ENCODE data around the gene DBN1. TPM values are rescaled to one million over a fixed set of nuclear protein-coding genes. Genes with fewer than 3 reads are reported as not detected.
"Not testable (repeated sequence)": the region's sequence is repeated elsewhere in the genome, so short reads cannot be mapped to it uniquely, and the experiment has no call there.

Gene DBN1
- total and polyA plus RNA-seq, 9 of the 15 experiments (the other 6 are each of a cell fraction or from before 2014, with no cell fraction given) = 0.25 to 87.2 (median 27.9) TPM

DNA sequence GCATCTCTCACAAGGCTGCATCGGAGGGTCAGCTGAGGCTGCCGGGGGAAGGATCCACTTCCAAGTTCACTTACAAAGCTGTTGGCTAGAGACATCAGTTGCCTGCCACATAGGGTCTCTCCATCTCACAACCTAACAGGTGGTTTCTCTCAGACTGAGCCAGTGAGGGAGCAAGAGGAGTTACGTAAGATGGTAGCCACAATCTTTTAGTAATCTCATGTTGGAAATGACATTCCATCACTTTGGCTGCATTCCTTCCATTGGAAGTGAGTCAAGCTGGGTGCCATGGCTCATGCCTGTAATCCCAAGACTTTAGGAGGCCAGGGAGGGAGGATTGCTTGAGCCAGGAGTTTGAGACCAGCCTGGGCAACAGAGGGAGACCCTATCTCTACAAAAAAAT, 54.4 kb downstream of the DBN1 start (continued):
- TF ChIP-seq FOXA1 (IDR thresholded peaks at IDR 0.05; ENCODE audit: borderline replicate concordance) = no peak

GRCh38 chr5:177417081-177417480, 56.4 kb downstream of the DBN1 start:
- H3K9me1 ChIP-seq (ENCODE audit: control insufficient read depth, insufficient read depth, low read length); H3K9ac ChIP-seq (ENCODE audit: insufficient read depth in 1 of 2, low read depth in 2 of 2, low read length in 2 of 2); H3K36me3 ChIP-seq (ENCODE audit: control insufficient read depth, insufficient read depth, low read length); H3K79me2 ChIP-seq (ENCODE audit: control insufficient read depth, insufficient read depth, low read length); intact Hi-C loops (cut with micrococcal nuclease); H4K20me1 ChIP-seq (replicated peaks; ENCODE audit: control insufficient read depth, insufficient read depth, low read length); CTCF ChIA-PET (ENCODE audit: low intra/inter-chr PET ratio); DNase-seq (ENCODE audit: extremely low read depth in 1 of 4, low spot score in 3 of 4); H3K27ac ChIP-seq (ENCODE audit: extremely low read depth, low read depth, low read length); H3K4me1 ChIP-seq (replicated peaks in 1 of 2; ENCODE audit: control insufficient read depth in 2 of 2, insufficient read depth in 2 of 2, low read length in 2 of 2); H3K4me2 ChIP-seq (ENCODE audit: insufficient read depth, low read length); FAIRE-seq; H2AFZ ChIP-seq (ENCODE audit: low read depth, low read length); H3K9me3 ChIP-seq (replicated peaks; ENCODE audit: control insufficient read depth, insufficient read depth, low read depth, low read length); BruUV-seq (replicated peaks); in situ Hi-C loops (cut with MboI); ATAC-seq; H3K4me3 ChIP-seq; H3K27me3 ChIP-seq (ENCODE audit: control insufficient read depth in 2 of 2, insufficient read depth in 2 of 2, low read length in 2 of 2): not testable (repeated sequence)
- POLR2A ChIA-PET = interaction anchor here (0.7 to 5.0 kb wide), 4 partner anchors 8 to 80 kb away, joined by 3 to 32 read pairs (median 7); partner anchors contain the start of genes GRK6 and PDLIM7
- TF ChIP-seq SPI1 (IDR thresholded peaks at IDR 0.05; ENCODE audit: borderline replicate concordance, low read depth, low read length) = 0 out of 2 replicates have a peak, but pooled peaks have one; percentile 39
- WGBS (ENCODE audit: insufficient coverage, low coverage, missing lambda C conversion rate) = 47% methylated on average over 5 of the region's 6 CpGs

GRCh38 chr5:177414481-177414880, 59.0 kb downstream of the DBN1 start:
- DNase-seq (ENCODE audit: extremely low read depth in 1 of 4, low spot score in 3 of 4) (no peak), ATAC-seq (no peak), FAIRE-seq (no peak)
- WGBS (ENCODE audit: insufficient coverage, low coverage, missing lambda C conversion rate) = 11% methylated on average over 3 of the region's 3 CpGs
- Histone ChIP-seq H3K36me3 (ENCODE audit: control insufficient read depth, insufficient read depth, low read length) (no peaks in the 10 kb centered on the region), H3K9me1 (ENCODE audit: control insufficient read depth, insufficient read depth, low read length) (no peaks in the 10 kb centered on the region), H3K4me2 (ENCODE audit: insufficient read depth, low read length) (no peak overlapping the region), H2AFZ (ENCODE audit: low read depth, low read length) (peak overlapping the region; percentile 62; the same call in 1 of the 2 replicates), H3K9me3 (replicated peaks; ENCODE audit: control insufficient read depth, insufficient read depth, low read depth, low read length) (no peaks in the 10 kb centered on the region), H3K27ac (ENCODE audit: extremely low read depth, low read depth, low read length) (no peak overlapping the region), H3K79me2 (ENCODE audit: control insufficient read depth, insufficient read depth, low read length) (no peaks in the 10 kb centered on the region), H3K4me3 (no peak overlapping the region), H4K20me1 (replicated peaks; ENCODE audit: control insufficient read depth, insufficient read depth, low read length) (no peaks in the 10 kb centered on the region), H3K4me1 (replicated peaks in 1 of 2; ENCODE audit: control insufficient read depth in 2 of 2, insufficient read depth in 2 of 2, low read length in 2 of 2) (no peaks in the 10 kb centered on the region; a peak in 1 of 5 replicates), H3K27me3 (ENCODE audit: control insufficient read depth in 2 of 2, insufficient read depth in 2 of 2, low read length in 2 of 2) (no peaks in the 10 kb centered on the region), H3K9ac (ENCODE audit: insufficient read depth in 1 of 2, low read depth in 2 of 2, low read length in 2 of 2) (no peak overlapping the region)
- BruUV-seq (replicated peaks) = no TSS peak
- in situ Hi-C loops (cut with MboI) = no loop called here
- CTCF ChIA-PET (ENCODE audit: low intra/inter-chr PET ratio) = no interaction called here
- POLR2A ChIA-PET = interaction anchor here (0.6 to 5.0 kb wide), 10 partner anchors 10 to 75 kb away, joined by 3 to 32 read pairs (median 4); partner anchors contain the start of genes GRK6 and PRR7
- intact Hi-C loops (cut with micrococcal nuclease) = no loop called here
- TF ChIP-seq SPI1 (IDR thresholded peaks at IDR 0.05; ENCODE audit: borderline replicate concordance, low read depth, low read length) = no peak
- no peak for TF ChIP-seq ZNF175 (CRISPR knock-in tag; IDR thresholded peaks at IDR 0.05; ENCODE audit: low read depth)
- no peak for TF ChIP-seq MCM3 (IDR thresholded peaks at IDR 0.05)
- TF ChIP-seq HDAC1 (IDR thresholded peaks at IDR 0.05) = no peak
- no peak for TF ChIP-seq POLR2G (IDR thresholded peaks at IDR 0.05; ENCODE audit: low read depth, low read length)
- TF ChIP-seq ZNF830 (CRISPR knock-in tag; IDR thresholded peaks at IDR 0.05) = no peak
- no peak for TF ChIP-seq IFI16 (CRISPR knock-in tag; IDR thresholded peaks at IDR 0.05)
- no peak for TF ChIP-seq RHOXF2B (CRISPR knock-in tag; conservative IDR thresholded peaks at IDR 0.05)
- TF ChIP-seq, protein P1, sequence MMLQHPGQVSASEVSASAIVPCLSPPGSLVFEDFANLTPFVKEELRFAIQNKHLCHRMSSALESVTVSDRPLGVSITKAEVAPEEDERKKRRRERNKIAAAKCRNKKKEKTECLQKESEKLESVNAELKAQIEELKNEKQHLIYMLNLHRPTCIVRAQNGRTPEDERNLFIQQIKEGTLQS (IDR thresholded peaks at IDR 0.05) = no peak
- TF ChIP-seq, protein P1 (CRISPR knock-in tag; conservative IDR thresholded peaks at IDR 0.05) = no peak
- TF ChIP-seq, protein P2, sequence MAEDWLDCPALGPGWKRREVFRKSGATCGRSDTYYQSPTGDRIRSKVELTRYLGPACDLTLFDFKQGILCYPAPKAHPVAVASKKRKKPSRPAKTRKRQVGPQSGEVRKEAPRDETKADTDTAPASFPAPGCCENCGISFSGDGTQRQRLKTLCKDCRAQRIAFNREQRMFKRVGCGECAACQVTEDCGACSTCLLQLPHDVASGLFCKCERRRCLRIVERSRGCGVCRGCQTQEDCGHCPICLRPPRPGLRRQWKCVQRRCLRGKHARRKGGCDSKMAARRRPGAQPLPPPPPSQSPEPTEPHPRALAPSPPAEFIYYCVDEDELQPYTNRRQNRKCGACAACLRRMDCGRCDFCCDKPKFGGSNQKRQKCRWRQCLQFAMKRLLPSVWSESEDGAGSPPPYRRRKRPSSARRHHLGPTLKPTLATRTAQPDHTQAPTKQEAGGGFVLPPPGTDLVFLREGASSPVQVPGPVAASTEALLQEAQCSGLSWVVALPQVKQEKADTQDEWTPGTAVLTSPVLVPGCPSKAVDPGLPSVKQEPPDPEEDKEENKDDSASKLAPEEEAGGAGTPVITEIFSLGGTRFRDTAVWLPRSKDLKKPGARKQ (CRISPR knock-in tag; IDR thresholded peaks at IDR 0.05) = no peak
- no peak for TF ChIP-seq XRCC4 (IDR thresholded peaks at IDR 0.05; ENCODE audit: extremely low read depth, insufficient read depth, insufficient read length)

Data from K562 (cell line).